DOHH2 (cell line): Measurements from ENCODE around the gene MDFIC.
A peak's percentile ranks its signal among the peaks of the same experiment; 100 is the strongest.

Source experiments
- H3F3A ChIP-seq: fragments of 200-600 bp; sonication (generic), shearing (Covaris generic); 2 replicates; pipeline ENCODE4 v1.6.0; 2016; ENCODE audit warnings: antibody characterized with exemption, mild to moderate bottlenecking; ENCODE audit not compliant: control insufficient read depth, insufficient read depth
- H3K27ac ChIP-seq: fragments of 200-600 bp; sonication (generic); 2 replicates; pipeline ENCODE4 v1.5.1; 2014; ENCODE audit warnings: low read depth, mild to moderate bottlenecking, low read length, moderate library complexity
- H3K27me3 ChIP-seq: fragments of 200-600 bp; sonication (generic); 2 replicates; pipeline ENCODE4 v1.6.1; 2014; ENCODE audit warnings: mild to moderate bottlenecking, low read length, mixed read lengths; ENCODE audit not compliant: control insufficient read depth
- H3K36me3 ChIP-seq: fragments of 200-600 bp; sonication (generic); 2 replicates; pipeline ENCODE4 v1.6.1; 2014; ENCODE audit warnings: mild to moderate bottlenecking, low read length, moderate library complexity, mixed read lengths; ENCODE audit not compliant: control insufficient read depth
- H3K4me1 ChIP-seq: fragments of 200-600 bp; sonication (generic); 2 replicates; pipeline ENCODE4 v1.6.1; 2014; ENCODE audit warnings: mild to moderate bottlenecking, low read length, mixed read lengths; ENCODE audit not compliant: control insufficient read depth
- H3K4me2 ChIP-seq: fragments of 200-600 bp; sonication (generic); 2 replicates; pipeline ENCODE4 v1.6.0; 2014; ENCODE audit warnings: mild to moderate bottlenecking, low read length, moderate library complexity
- H3K4me3 ChIP-seq: fragments of 200-600 bp; sonication (generic); 2 replicates; pipeline ENCODE4 v1.5.1; 2014; ENCODE audit warnings: mild to moderate bottlenecking, low read length, mixed read lengths
- H3K79me2 ChIP-seq: fragments of 200-600 bp; sonication (generic); 2 replicates; pipeline ENCODE4 v1.6.1; 2014; ENCODE audit warnings: mild to moderate bottlenecking, low read length, mixed read lengths; ENCODE audit not compliant: control insufficient read depth
- H3K9me2 ChIP-seq: fragments of 200-600 bp; sonication (generic); replicated peaks from 2 replicates; pipeline ENCODE4 v1.6.1; 2014; ENCODE audit warnings: mild to moderate bottlenecking, low read length, mixed read lengths; ENCODE audit not compliant: control insufficient read depth
- H3K9me3 ChIP-seq: fragments of 200-600 bp; sonication (generic); 2 replicates; pipeline ENCODE4 v1.6.1; 2014; ENCODE audit warnings: antibody characterized with exemption, low read length, mixed read lengths; ENCODE audit not compliant: control insufficient read depth, insufficient read depth
- H4K20me1 ChIP-seq: fragments of 200-600 bp; sonication (generic); 2 replicates; pipeline ENCODE4 v1.6.0; 2014; ENCODE audit warnings: low read depth, mild to moderate bottlenecking, antibody characterized with exemption, low read length, moderate library complexity; ENCODE audit not compliant: control insufficient read depth, insufficient read depth
- CTCF ChIP-seq: fragments of 200-600 bp; sonication (generic); IDR thresholded peaks from one replicate; pipeline ENCODE4 v1.5.1; 2014; ENCODE audit warnings: antibody characterized with exemption, mild to moderate bottlenecking, low read depth, low read length; ENCODE audit not compliant: poor library complexity, severe bottlenecking
- EZH2phosphoT487 ChIP-seq: fragments of 200-600 bp; sonication (generic); IDR thresholded peaks from 2 replicates; pipeline ENCODE4 v1.6.1; 2017; ENCODE audit warnings: borderline replicate concordance, mild to moderate bottlenecking, antibody characterized with exemption, low read length, moderate library complexity, mixed read lengths

The MDFIC gene

DNA sequence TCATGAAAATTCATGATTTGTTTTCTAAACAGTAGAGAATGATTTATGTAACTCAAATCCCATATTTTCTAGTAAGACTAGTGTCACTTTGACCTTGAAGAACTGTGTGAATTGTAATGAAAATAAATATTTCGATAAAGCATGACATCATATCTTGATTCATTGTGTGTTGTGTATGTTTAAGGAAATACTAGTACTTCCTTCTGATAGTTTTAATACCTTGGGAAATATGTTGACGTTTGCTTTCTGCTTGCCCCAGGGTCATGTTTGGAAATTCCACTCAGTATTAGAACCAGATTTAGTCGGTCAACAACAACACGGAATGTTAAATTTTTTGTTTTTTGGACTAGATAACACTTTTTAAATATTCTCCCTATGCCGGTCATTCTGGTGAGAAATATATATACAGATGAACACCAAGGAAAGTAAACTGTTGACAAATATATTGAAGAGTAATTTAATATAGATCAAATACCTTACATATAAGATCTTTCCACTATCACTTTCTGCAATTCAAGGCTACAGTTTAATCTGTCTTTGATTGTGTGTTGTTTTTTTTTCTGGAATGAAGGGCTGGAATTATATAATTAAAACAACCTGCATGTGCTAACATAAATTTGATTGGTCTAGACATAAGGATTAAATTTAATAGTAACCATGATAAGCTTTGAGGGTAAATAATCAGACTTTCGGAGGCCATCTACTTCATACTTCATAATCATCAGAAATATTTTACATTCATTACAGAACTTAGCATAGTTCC lies 126.2 kb downstream of the MDFIC start:
- no peaks in the 10 kb centered on the region for H3K4me1 ChIP-seq
- no peaks in the 10 kb centered on the region for H4K20me1 ChIP-seq
- H3K79me2 ChIP-seq: no peaks in the 10 kb centered on the region
- no peaks in the 10 kb centered on the region for H3K9me3 ChIP-seq
- no peak overlapping the region for H3K4me3 ChIP-seq
- no peaks in the 10 kb centered on the region for H3K36me3 ChIP-seq
- no peak overlapping the region for H3K27ac ChIP-seq
- no peaks in the 10 kb centered on the region for H3K9me2 ChIP-seq
- H3F3A ChIP-seq: no peaks in the 10 kb centered on the region
- TF ChIP-seq EZH2phosphoT487 (no peak), CTCF (no peak)
- no peaks in the 10 kb centered on the region for H3K27me3 ChIP-seq
- no peak overlapping the region for H3K4me2 ChIP-seq

DNA sequence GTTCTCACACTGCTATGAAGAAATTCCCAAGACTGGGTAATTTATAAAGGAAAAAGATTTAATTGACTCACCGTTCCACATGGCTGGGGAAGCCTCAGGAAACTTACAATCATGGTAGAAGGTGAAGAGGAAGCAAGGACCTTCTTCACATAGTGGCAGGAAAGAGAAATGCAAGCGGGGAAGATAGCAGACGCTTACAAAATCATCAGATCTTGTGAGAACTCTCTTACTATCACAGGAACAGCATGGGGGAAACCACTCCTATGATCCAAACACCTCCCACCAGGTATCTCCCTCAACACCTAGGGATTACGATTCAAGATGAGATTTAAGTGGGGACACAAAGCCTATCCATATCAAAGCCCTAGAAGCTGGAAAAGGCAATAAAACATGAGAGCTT lies 130.8 kb downstream of the MDFIC start:
- Histone ChIP-seq H3K9me2 (no peaks in the 10 kb centered on the region), H3F3A (no peaks in the 10 kb centered on the region), H3K79me2 (no peaks in the 10 kb centered on the region), H3K4me1 (no peaks in the 10 kb centered on the region), H3K9me3 (no peaks in the 10 kb centered on the region), H4K20me1 (no peaks in the 10 kb centered on the region), H3K4me2 (no peak overlapping the region), H3K27me3 (no peaks in the 10 kb centered on the region), H3K4me3 (no peak overlapping the region), H3K36me3 (no peaks in the 10 kb centered on the region), H3K27ac (no peak overlapping the region)
- TF ChIP-seq CTCF (peak; percentile 24), EZH2phosphoT487 (no peak)

DNA sequence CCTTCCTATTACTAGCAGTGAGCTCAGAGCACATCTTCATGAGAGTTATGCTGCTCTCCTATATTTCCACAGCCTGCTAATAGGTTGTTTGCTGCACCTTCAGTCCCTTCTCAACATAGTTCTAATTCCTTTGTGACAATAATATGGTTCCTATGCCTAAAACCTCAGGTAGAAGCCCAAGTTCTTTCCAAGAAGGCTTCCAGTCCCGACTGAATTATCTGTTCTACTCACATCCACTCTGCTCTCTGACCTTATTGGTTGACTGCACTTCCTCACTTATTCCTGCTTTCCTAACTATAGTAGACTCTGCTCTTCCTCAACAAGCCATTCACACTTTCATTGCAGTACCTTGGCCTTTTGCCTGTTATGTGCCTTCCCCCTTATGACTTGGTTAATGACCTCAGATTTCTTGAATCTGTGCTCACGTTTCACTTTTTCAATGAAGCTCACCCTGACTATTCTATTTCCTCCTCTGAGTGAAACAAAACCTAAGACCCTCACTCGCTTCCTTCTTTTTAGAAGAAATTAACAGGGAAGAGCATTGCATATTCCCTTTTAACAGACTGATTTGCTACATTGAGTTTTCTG lies 132.7 kb downstream of the MDFIC start:
- Histone ChIP-seq H4K20me1 (no peaks in the 10 kb centered on the region), H3K9me2 (no peaks in the 10 kb centered on the region), H3F3A (no peaks in the 10 kb centered on the region), H3K79me2 (no peaks in the 10 kb centered on the region), H3K4me2 (no peak overlapping the region), H3K4me1 (no peaks in the 10 kb centered on the region), H3K27ac (no peak overlapping the region), H3K36me3 (no peaks in the 10 kb centered on the region), H3K4me3 (no peak overlapping the region), H3K9me3 (no peaks in the 10 kb centered on the region), H3K27me3 (no peaks in the 10 kb centered on the region)
- TF ChIP-seq EZH2phosphoT487: no peak
- TF ChIP-seq CTCF: no peak
